Measurements from ENCODE around the gene TFCP2. TPM values are rescaled to one million over a fixed set of nuclear protein-coding genes. Genes with fewer than 3 reads are reported as not detected.

Gene TFCP2
- total and polyA plus RNA-seq, 10 donors, result 10.2 to 33.1 (median 24.0) TPM

DNA sequence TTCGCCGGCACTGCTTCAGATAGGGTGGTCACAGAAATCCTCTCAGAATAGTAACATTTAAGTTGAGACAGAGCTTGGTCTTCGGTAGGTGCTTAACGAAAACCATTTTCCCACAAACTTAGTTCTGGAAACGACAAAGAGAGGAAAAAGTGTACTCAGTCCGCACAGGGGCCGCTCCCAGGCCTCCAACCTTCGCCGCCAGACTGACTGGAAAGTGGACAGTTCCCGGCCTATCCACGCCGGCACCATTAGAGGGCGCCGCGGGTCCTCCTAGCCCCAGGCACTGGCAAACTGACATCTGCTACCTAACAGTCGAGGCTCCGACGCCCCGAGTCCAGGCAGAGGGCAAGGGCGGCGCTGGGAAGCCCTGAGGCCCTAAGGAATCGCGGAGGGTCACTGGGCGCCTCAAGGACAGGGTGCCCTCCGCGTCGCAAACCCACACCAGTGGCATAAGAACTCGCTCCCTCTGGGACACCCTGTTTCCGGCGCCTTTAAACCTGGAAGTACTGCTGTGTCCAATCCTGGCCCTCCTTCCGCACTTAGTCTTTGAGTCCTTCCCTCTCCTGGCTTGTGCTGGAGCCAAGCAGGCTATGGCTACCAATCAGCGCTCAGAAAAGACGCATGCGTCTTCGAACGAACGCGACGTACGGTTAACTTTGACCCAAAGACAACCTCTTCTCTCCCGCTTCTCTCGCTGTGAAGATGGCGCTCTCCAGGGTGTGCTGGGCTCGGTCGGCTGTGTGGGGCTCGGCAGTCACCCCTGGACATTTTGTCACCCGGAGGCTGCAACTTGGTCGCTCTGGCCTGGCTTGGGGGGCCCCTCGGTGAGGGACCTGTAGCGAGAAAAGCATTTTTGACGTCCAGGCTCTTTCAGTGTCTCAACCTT is 125.0 kb downstream of the TFCP2 start, which contains the start of gene LETMD1:
Gene LETMD1, plus strand, starts transcription at position 673 of the 886 bp plus-strand sequence. Its CDS starts 30 bp downstream, at position 703.
- no peaks in the 10 kb centered on the region for H3K9me3 ChIP-seq
- no peaks in the 10 kb centered on the region for H3K27me3 ChIP-seq (replicated peaks in 1 of 7)
- WGBS, 5 donors, result 3 to 4% (median 4%) methylated on average over 46 to 51 of the region's 51 CpGs
- peaks cover 0 to 30% (median 12%) of the 10 kb centered on the region in 6 donors for H3K36me3 ChIP-seq
- peak; percentile 97 for DNase-seq
- TF ChIP-seq, protein P1, sequence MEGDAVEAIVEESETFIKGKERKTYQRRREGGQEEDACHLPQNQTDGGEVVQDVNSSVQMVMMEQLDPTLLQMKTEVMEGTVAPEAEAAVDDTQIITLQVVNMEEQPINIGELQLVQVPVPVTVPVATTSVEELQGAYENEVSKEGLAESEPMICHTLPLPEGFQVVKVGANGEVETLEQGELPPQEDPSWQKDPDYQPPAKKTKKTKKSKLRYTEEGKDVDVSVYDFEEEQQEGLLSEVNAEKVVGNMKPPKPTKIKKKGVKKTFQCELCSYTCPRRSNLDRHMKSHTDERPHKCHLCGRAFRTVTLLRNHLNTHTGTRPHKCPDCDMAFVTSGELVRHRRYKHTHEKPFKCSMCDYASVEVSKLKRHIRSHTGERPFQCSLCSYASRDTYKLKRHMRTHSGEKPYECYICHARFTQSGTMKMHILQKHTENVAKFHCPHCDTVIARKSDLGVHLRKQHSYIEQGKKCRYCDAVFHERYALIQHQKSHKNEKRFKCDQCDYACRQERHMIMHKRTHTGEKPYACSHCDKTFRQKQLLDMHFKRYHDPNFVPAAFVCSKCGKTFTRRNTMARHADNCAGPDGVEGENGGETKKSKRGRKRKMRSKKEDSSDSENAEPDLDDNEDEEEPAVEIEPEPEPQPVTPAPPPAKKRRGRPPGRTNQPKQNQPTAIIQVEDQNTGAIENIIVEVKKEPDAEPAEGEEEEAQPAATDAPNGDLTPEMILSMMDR (IDR thresholded peaks at IDR 0.05 in 8 of 11, conservative IDR thresholded peaks at IDR 0.05 in 3 of 11), result peak; percentile 68 to 96 (median 91)
- TF ChIP-seq POLR2A (IDR thresholded peaks at IDR 0.05) (peak; percentile 33 to 54 (median 43)), POLR2AphosphoS5 (IDR thresholded peaks at IDR 0.05) (peak; percentile 92 to 95 (median 95))
- intact Hi-C loops (cut with DNase I; ENCODE audit: low total_unique reads), result loop anchor here (5.0 kb wide), 1 partner anchor 294 kb away; no protein-coding TSS in a partner anchor
- H3K4me1 ChIP-seq, result peaks cover 18 to 50% (median 27%) of the 10 kb centered on the region in 6 donors
- H3K27ac ChIP-seq, result peak within 1 kb of the TSS; percentile 91 to 99 (median 96)
- H3K4me3 ChIP-seq, result peak within 1 kb of the TSS; percentile 64 to 92 (median 79)

Small RNA genes lying within 50 kb of the gene (small RNA-seq; reads per million reads assigned to genes)
- gene RF00019 (0 reads per million in 4 donors), gene RNU6-199P (0 reads per million in 4 donors)

Other genes starting within 250 kb of the TFCP2 start
- not detected for gene HIGD1C, start 220.6 kb downstream of the TFCP2 start, total RNA-seq
- not detected for gene HIGD1C, start 220.6 kb downstream of the TFCP2 start, polyA plus RNA-seq
- 10 to 100 TPM; 37.0 to 54.4 (median 42.6) TPM for gene SLC11A2, start 146.8 kb downstream of the TFCP2 start, total RNA-seq
- gene SLC11A2, start 146.8 kb downstream of the TFCP2 start, polyA plus RNA-seq, result 10 to 100 TPM in 2 of 3 donors, 1 to 10 TPM in 1; 7.7 to 11.1 (median 10.6) TPM
- gene LETMD1, start 124.8 kb downstream of the TFCP2 start, total RNA-seq, result 10 to 100 TPM; 51.4 to 85.2 (median 66.3) TPM
- gene LETMD1, start 124.8 kb downstream of the TFCP2 start, polyA plus RNA-seq, result 10 to 100 TPM; 54.3 to 63.8 (median 54.6) TPM
- 10 to 100 TPM; 17.9 to 41.8 (median 26.2) TPM for gene CSRNP2, start 89.5 kb downstream of the TFCP2 start, total RNA-seq
- gene CSRNP2, start 89.5 kb downstream of the TFCP2 start, polyA plus RNA-seq, result 1 to 10 TPM; 3.7 to 7.1 (median 5.0) TPM
- gene POU6F1, start 44.9 kb upstream of the TFCP2 start, total RNA-seq, result 10 to 100 TPM; 17.1 to 27.1 (median 20.5) TPM
- gene POU6F1, start 44.9 kb upstream of the TFCP2 start, polyA plus RNA-seq, result 10 to 100 TPM in 2 of 3 donors, 1 to 10 TPM in 1; 3.9 to 14.7 (median 10.0) TPM
- gene DAZAP2, start 65.7 kb upstream of the TFCP2 start, total RNA-seq, result 100 to 1,000 TPM; 237 to 493 (median 306) TPM
- gene DAZAP2, start 65.7 kb upstream of the TFCP2 start, polyA plus RNA-seq, result 100 to 1,000 TPM; 181 to 329 (median 237) TPM
- gene SMAGP, start 97.3 kb upstream of the TFCP2 start, total RNA-seq, result 10 to 100 TPM in 5 of 7 donors, 1 to 10 TPM in 2; 8.6 to 18.1 (median 13.4) TPM
- gene SMAGP, start 97.3 kb upstream of the TFCP2 start, polyA plus RNA-seq, result 10 to 100 TPM in 1 of 3 donors, 1 to 10 TPM in 2; 8.2 to 10.8 (median 9.5) TPM
- gene BIN2, start 151.0 kb upstream of the TFCP2 start, total RNA-seq, result 100 to 1,000 TPM in 3 of 7 donors, 10 to 100 TPM in 4; 71.5 to 116 (median 92.1) TPM
- gene BIN2, start 151.0 kb upstream of the TFCP2 start, polyA plus RNA-seq, result 10 to 100 TPM; 23.3 to 28.6 (median 24.7) TPM
- not detected for gene CELA1, start 173.5 kb upstream of the TFCP2 start, total RNA-seq
- under 1 TPM in 1 of 3 donors, not detected in 2; 0.21 TPM for gene CELA1, start 173.5 kb upstream of the TFCP2 start, polyA plus RNA-seq
- 10 to 100 TPM; 15.6 to 29.4 (median 21.7) TPM for gene GALNT6, start 218.3 kb upstream of the TFCP2 start, total RNA-seq
- 1 to 10 TPM; 5.8 to 8.5 (median 6.8) TPM for gene GALNT6, start 218.3 kb upstream of the TFCP2 start, polyA plus RNA-seq